Cortex of kidney (tissue), 1 donor: Measurements from ENCODE around the gene KMO.

Experiments
- DNase-seq: peaks from one replicate; lab custom pipeline; 2025; lab: John Stamatoyannopoulos, UW

The KMO gene

GRCh38 chr1:241593186-241593585 lies 61.0 kb downstream of the KMO start:
- no peak for DNase-seq

DNA sequence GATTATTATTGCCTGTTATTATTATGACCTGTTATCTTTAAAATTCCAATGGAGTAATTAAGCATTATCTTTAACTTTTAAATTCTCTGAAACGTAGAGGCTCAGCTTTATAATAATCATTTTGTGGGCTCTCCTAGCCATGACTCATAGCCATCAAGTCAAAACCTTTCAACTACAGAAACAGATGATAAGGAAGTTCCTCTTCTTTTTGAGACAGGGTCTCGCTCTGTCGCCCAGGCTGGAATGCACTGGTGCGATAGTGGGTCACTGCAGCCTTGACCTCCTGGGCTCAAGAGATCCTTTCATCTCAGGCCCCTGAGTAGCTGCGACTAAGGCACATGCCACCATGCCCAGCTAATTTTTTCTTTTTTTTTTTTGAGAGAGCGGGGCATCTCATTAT lies 64.5 kb downstream of the KMO start:
- no peak for DNase-seq

GRCh38 chr1:241598249-241598648 lies 66.1 kb downstream of the KMO start:
- DNase-seq = no peak

DNA sequence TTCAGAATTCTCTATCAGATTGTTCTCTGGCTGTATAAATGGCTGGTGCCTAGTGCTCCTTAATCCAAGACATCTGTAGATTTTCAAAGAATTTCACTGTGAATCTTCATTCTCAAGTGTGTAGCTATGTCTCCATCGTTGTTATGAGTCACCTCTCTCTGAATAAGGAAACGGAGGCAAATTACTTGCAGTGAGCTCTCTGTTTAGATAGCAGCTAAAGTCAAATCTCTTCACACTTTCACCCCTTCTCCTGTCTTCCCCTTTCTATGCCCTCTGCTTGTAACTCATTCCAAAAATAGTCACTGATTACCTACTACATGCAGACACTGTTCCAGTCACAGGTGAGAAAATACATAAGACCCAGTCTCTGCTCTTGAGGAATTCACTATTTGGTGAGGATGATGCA lies 68.3 kb downstream of the KMO start:
- no peak for DNase-seq

GRCh38 chr1:241603731-241604245 lies 71.6 kb downstream of the KMO start:
- DNase-seq = no peak

- DNase-seq = no peak
Measured at GRCh38 chr1:241605146-241605805, 73.1 kb downstream of the KMO start.

GRCh38 chr1:241606544-241606943 lies 74.4 kb downstream of the KMO start:
- no peak for DNase-seq

DNA sequence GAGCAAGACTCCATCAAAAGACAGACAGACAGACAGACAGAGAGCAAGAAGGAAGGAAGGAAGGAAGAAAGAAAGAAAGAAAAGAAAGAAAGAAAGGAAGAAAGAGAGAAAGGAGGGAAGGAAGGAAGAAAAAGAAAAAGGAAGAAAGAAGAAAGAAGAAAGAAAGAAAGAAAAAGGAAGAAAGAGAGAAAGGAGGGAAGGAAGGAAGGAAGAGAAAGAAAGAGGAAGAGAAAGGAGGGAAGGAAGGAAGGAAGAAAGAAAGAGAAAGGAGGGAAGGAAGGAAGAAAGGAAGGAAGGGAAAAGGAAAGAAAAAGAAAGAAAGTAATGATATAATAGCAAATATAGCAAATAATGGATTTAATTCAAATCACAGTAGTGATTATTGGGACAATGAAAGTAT lies 75.3 kb downstream of the KMO start:
- DNase-seq = no peak

DNA sequence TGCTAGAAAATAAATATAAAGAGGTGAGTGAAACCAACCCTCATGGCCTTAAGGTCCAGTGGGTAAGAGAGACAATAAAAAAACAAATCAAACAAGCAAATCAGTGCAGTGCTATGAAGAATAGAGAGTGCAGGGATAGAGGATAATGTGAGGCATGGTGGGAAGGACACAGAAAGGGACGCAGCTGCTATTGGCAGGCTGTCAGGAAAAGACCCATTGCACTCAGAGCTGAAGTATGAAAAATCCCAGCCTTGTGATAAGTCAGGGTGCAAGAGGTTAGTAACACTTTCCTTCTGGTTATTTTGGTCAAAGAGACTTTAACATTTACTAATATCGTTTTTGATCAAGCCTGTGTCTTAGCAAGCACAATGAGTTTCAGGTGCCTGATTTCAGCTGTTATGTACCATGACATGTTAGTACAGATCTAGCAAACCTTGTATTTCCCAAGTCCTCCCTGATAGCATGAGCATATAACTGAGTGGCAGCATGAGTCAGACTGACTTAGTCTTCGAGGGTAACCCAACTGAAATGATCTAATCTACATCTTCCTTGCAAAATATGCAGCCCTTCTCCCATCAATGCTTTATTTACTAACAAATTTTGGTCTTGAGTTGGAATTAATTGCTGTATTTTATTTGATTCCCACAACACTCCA lies 76.3 kb downstream of the KMO start:
- DNase-seq = no peak

DNA sequence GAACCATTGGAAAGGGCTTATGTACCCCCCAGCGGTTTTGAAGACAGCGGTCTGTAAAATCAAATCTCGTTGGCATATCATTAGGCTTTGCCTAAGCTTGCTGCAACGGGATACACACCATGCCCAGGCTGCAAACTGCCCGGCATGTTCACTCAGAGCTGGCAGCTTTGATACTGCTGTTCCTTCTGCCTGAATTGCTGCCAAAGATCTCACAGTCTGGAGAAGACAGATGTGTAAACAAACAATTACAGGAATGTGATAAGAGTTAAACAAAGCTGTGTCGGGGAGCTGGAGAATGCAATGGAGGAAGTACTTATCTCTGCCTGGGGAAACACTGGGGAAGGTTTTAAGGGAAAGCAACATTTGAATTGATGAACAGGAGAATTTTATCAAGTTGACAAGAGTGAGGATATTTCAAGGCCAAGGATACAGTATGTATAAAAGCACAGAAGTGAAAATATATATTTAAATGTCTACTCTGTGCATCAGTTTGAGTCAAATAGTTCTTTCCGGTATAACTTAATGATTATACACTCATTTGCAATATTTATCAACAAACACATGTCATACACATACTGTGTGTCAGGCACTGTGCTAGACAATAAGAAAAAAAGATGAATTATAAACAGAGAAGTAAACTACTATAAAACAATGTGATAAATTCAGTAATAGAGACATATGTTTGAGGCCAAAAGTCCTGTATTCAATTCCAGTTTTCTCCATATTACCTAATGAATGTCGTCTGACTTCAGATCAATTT lies 78.1 kb downstream of the KMO start:
- no peak for DNase-seq

GRCh38 chr1:241611063-241611462 lies 78.9 kb downstream of the KMO start:
- no peak for DNase-seq

DNA sequence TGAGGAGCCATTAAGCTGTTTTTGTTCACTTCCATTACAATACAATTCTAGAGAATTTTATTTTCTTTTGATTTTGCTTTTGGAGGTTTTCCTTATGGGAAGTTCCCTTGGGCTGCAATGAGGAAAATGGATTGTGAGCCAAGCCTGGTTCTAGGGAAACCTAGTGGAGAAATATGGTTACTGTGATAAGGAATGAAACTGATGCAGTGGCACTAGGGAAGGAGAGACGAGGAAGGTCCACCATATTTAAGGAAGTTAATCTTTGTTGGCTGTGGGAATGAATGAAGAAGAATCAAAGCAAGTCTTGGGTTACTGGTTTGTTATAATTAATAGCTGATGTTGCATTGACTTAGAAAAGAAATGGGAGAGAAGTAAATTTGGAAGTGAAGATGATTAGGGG lies 79.6 kb downstream of the KMO start:
- no peak for DNase-seq

- DNase-seq = no peak
Measured at GRCh38 chr1:241612533-241613477, 80.6 kb downstream of the KMO start.

DNA sequence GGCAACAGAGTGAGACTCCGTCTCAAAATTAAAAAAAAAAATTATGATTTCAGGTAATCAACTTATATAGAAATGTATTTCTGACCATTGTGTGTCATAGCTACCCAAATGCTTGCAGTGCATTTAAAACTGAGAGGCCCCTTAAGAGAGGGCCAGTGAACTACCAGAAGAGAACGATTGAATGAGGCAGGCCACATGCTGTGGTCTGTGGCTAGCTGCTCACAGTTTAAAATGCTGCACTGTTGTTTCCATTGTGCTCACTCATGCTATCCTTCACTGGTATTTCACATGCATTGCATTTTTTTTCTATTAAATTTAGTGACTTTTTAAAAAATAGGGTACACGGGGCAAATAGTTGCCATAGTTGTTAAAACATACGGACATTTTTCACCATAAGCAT lies 82.0 kb downstream of the KMO start:
- no peak for DNase-seq

GRCh38 chr1:241614572-241614971 lies 82.4 kb downstream of the KMO start:
- DNase-seq = no peak

GRCh38 chr1:241615043-241615974 lies 83.1 kb downstream of the KMO start:
- DNase-seq = no peak

DNA sequence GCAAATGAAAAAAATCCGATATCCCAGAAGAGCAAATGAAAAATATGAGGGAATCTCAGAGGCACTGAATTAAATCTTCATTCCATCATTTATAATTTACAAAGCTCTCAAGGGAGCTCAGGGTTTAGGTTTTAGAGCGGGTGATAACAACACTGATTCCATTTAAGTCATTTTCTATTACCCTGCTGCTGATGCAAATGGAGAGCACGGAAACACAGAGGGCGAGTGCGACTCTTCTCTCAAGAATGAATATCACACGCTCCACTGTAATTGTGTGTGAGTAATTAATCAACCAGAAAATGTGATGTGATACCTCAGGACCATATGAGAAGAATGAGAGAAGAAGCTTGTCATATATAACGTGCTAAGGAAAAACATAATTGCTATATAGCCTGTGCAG lies 85.2 kb downstream of the KMO start:
- no peak for DNase-seq

- DNase-seq = no peak
Measured at GRCh38 chr1:241622669-241623068, 90.5 kb downstream of the KMO start.

GRCh38 chr1:241624935-241625334 lies 92.8 kb downstream of the KMO start:
- no peak for DNase-seq

GRCh38 chr1:241627453-241628259 lies 95.5 kb downstream of the KMO start:
- no peak for DNase-seq
